Activated naive CD8-positive, alpha-beta T cell treated with anti-CD3 and anti-CD28 coated beads, Interleukin-2, amount 50 U/mL, for 16 hours (primary cell): ENCODE results near the gene ARHGEF28.

ENCODE experiments used
- DNase-seq: peaks from one replicate; pipeline ENCODE4 v3.0.0-alpha.2; 2020; ENCODE audit warnings: low read depth, low spot score

The ARHGEF28 gene

DNA sequence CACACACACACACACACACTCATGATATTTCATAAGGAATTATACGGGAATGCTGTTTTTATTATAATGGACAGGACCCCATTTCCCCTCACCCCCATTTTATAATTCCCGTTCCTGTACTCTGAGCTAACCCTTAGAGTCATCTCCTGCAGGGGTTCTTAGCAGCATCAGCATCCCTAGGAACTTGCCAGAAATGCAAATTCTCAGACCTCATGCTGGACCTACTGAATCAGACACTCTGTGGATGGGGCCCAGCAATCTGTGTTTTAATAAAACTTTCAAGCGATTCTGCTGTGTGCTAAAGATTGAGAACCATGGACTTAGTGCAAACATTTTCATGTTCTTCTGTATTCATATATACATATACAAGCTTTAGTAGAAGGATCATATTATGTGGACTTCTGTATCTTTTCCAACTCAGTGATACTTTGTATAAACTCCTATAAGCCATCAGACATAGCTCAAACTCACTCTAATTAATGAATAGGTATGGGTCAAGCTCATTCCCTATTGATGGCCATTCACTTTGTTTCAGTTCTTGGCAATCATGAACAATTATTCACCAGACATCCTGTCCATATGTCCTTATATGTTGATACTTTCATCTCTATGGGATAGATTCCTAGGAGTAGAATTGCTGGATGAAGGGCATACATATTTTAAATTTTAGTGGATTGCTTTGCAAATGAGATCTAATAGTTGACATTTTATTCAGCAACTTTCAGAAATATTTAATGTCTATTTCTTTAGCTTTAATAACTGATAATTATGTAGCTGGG, 65.5 kb downstream of the ARHGEF28 start:
- DNase-seq: no peak

DNA sequence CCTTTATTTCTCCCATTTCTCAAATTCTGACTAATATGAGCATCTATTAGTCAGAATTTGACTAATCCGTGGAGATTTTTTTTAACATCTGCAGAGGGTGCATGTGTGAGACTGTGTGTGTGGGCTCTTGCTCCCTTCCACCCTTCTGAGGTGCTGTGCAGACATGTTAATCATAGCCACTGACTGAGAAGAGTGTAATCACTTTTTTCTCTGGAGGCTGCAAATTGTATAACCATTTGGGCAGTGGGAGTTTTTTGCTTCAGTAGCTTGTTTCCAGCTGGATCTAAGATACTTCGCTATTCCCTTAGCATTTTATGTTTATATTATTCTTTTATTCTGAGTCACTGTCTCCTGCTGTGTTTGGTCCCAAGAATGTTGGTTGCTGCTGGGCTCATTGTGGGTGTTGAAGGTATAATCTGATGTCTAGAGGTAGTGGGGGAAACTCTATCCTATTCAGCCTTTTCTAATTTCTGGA, 66.2 kb downstream of the ARHGEF28 start:
- DNase-seq: no peak

DNA sequence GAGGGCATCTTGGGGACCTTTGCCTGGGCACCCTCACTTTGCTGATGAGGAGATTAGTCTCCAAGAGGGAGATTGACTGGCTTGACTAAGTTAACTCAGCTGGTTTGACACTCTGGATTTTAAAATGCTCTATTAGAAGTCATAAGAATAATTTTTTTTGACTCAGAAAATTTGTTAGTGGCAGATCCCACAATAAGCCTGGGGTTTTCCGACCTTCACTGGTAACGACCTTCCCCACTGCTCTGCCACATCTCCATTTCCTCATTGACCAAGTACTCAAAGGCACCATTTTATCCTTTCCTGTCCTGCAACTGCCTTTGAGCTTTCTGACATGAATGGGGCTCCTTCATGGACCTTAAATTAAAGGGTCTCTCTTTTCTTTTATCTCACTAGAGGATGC, 67.0 kb downstream of the ARHGEF28 start:
- no peak for DNase-seq

DNA sequence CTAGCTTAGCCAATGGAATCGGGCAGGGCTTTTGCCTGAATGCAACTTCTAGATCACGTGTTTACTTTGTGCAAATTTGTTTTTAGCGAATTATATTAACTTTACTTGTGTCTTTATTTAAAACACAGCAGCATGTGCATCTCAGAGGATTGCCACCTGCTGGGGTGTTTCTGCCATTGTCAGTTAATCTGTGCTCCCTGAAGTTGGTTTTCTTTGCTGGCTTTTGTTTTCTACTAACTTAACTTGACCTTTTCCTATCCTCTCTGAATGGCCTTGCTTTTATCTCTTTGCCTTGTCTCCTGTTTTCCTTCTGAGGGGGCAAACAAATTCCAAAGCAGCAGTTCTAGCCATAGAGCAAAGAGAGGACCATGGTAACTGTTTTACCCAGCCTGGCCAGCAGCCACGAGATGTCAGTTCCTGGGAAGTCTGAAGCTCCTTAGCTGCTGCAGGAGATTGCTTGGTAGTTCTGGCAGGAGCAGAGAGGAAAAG, 67.6 kb downstream of the ARHGEF28 start:
- DNase-seq: no peak

DNA sequence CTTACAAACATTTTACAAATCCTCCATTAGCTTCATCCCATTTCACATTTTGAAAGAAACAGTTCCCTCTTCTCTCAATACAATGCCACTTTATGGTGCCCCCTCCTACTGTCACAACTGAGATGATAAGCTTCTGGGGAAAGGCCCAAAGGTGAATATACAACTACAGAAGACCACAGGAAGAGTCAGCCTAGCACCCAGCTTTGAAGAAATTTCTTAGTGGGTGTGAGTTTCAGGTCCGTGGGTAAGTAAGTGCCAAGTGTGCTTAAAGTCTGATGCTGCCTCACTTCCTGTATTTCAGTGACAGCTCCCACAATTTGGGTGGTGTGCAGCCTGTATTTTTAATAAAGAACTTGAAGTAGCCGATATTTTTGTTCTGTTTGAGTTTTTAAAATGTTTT, 68.1 kb downstream of the ARHGEF28 start:
- DNase-seq: no peak

DNA sequence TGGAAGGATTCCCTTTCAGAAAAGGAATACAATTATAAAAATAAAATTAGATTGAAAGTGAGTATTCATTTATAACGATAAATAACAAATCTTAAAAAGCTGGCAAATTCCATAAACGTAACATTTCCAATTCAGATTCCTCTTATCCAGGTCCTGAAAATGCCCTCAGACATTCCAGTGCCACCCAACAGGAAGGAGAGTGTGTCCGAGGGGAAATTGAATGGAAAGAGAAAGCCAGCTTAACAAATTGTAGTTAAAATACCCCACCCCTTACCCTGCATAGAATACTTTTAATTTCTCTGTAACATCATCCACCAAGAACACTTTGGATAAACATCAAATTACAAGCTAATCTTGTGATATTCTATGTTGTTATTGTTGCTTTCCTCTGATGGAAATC, 72.0 kb downstream of the ARHGEF28 start:
- no peak for DNase-seq

DNA sequence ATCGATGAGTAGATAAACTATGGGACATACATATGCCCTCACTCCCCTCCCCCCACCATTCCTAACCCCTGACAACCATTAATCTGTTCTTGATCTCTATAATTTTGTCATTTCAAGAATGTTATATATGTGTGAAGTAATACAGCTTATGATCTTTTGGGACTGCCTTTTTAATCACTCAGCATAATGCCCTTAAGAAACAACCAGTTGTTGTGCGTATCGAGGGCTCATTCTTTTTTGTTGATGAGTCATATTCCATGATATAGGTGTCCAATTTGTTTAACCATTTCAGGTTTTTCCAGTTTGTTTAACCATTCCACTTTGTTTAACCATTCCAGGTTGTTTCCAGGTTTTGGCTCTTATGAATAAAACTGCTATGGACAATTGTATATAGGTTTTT, 75.6 kb downstream of the ARHGEF28 start:
- no peak for DNase-seq

DNA sequence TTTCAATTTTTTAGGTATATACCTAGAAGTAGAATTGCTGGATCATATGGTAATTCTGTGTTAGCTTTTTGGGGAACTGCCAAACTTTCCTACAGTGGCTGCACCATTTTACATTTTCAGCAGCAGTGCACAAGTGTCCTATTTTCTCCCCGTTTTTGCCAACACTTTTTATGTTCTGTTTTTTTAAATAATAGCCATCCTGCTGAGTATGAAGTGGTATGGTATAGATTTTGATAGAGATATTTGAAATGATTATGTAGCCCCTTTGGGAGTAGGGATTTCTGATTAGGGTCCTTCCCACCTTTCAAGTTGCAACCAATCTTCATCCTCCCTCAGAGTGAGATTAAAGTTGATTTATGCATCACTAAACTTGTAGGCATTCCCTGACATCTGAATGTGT, 76.5 kb downstream of the ARHGEF28 start:
- no peak for DNase-seq

DNA sequence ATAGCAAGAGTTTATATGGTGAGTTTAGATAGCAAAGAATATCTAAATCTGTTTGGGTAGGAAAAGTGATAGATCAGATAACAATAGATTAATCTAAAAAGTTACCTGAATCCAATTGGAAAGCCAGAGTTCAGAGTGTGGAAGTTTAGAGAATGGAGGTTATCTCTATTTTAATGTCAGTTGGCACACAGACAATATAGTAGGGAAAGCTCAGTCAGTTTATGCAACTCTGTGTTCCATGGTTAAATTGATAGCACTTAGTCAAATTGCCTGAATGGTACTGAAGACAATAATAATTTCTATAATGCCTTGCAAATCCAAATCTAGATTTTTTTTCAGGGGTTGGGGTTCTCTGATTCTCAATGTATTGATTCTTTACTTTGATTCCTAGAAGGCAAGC, 77.0 kb downstream of the ARHGEF28 start:
- no peak for DNase-seq

DNA sequence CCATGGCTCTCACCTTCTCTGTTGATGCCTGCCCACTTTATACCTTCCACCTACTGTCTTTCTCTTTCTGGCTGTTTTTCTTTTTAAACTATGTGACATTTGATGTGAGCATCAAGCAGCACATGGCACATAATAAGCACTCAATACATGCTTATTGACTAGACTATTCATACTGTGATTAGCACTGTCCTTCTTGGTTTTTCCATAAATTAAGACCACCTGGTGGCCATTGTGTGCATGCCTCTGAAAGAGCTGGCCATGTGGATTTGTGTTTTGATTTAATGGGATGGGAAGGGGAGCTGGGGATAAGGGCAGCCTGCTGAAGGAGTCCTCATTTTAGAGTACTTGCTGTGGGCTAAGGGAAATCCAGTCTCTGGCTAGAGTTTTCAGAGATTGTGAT, 79.4 kb downstream of the ARHGEF28 start:
- DNase-seq: no peak

DNA sequence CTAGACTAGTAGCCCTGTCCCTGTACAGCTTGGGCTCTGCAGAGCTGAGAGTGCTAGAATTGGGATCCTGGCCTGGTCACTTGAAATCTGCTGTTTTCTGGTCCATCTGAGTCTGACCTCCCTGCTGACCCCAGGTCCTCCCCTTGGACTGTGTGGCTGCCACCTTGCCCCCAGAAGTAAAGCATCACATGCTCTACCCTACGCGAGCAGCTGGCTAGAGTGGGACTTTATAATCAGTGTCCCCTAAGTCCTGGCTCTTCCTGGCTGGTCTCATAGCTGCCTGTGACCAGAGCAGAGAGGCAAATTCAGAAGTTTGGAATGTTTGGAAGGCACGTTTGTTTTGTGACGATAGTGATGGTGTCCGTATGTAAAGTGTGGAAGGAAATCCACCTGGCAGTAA, 81.0 kb downstream of the ARHGEF28 start:
- DNase-seq: no peak

DNA sequence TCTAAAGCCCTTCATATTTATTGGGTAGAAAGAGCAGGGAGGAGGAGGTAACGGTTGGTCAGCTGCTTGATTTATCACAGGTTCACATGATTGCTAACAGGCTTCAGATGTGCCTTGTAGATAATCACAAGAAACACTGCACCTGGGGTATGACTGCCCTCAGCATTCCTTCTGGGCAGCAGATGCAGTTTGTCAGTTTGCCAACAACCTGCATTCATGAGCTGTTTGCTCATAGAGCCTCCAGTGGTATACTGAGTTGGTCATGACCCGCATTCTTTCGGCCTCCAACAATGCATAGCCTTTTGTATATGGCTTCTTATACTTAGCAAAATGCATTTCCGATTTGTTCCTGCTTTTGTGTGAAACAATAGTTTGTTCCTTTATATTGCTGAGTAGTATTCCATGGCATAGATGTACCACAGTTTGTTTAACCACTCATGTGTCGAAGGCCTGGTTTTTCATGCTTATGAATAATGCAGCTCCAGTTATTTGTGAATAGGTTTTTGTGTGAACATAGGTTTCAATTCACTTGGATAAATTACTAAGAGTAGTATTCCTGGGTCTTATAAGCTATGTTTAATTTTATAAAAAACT, 83.6 kb downstream of the ARHGEF28 start:
- DNase-seq: no peak

DNA sequence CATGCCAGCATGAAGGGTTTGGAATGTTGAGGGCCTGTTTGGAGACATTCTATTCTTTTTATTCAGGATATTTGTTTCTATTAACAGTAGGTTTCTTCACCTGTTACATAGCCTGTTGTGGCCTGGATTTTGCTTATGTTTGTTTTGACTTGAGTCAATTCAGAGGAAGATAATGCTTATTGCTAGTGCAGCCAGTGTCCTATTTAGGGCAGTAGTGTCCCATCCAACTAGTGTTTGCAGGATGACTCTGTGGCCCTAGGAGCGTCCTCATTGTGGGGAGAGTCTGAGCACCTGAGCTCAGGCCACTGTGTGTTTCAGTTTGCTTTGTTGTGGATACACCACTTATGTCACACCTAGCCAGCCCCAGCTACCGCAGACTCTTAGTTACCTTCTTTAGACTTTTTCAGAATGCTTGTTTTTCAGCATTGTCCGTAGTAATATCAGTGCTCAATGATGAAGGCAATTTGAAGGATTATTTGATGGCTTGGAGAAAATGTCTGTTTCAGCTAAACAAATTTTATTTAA, 90.3 kb downstream of the ARHGEF28 start:
- DNase-seq: no peak

DNA sequence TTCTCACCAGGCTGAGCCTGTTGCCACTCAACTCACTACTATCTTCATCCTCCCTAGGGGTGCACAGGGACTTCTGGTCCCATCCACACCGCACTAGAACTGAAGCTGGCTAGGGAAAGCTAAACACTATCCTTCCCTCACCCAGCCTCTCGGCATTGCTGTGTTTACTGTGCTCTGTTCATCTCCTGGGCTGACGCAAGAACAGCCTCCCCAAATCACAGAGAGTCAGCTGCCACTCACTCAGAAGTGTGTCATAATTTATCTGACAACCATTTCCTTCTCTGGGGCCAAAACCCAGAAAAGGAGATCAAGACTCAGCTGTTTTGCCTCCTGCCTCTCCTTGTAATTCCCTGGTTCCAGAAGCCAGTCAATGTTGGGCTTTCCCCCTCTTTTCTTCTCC, 92.8 kb downstream of the ARHGEF28 start:
- DNase-seq: no peak

DNA sequence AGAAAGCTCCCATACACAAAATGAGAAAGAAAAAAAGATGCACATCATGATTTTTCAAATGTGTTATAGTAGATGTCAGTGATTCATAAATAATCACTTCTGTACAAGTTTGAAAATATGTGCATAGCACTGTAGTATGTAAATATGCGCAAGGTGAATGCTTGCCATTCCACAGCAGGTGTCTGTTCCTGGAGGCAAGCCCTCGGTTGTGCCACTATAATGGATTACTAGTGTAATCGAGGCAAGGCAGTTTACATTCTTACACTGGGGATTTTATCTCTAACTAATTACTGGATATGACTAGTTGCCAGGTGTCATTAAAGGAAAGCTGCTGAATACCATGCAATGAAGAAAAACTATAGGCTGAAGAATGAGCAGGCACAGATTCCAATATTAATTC, 93.6 kb downstream of the ARHGEF28 start:
- DNase-seq: no peak

DNA sequence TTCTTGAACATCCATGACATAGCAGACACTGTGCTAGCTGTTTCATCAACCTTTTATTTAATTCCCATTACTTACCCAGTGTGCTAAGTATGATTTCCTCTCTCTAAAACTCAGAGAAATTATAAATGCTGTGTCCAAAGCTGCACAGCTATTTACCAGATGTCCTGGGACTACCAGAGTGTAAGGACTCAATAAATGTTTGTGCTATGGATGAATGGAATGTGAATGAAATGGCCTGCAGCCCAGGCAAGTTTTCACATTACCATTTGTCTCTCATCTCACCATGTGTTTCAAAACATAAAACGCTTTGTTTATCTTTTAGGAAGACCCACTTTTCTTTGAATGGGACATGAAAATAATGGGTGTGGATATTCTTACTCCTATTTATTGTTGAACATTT, 96.2 kb downstream of the ARHGEF28 start:
- no peak for DNase-seq

DNA sequence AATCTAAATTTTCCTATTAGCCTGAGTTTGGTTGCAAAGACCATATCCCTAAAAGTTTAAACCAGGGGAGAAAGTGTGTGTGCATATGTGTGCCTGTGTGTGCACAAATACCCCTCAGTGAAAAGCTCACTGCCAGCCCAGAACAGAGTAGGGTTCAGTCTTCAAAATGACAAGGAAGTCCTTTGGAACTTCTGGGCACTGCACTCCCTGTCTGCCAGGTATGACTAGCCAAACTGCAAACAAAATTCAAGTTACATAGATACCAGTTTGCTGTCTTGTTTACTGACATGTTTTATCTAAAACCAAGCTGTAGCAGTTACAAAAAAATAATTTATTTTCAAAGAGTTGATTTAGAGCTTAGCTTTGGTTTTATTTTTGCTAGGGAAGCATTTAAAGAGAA, 100.1 kb downstream of the ARHGEF28 start:
- no peak for DNase-seq

DNA sequence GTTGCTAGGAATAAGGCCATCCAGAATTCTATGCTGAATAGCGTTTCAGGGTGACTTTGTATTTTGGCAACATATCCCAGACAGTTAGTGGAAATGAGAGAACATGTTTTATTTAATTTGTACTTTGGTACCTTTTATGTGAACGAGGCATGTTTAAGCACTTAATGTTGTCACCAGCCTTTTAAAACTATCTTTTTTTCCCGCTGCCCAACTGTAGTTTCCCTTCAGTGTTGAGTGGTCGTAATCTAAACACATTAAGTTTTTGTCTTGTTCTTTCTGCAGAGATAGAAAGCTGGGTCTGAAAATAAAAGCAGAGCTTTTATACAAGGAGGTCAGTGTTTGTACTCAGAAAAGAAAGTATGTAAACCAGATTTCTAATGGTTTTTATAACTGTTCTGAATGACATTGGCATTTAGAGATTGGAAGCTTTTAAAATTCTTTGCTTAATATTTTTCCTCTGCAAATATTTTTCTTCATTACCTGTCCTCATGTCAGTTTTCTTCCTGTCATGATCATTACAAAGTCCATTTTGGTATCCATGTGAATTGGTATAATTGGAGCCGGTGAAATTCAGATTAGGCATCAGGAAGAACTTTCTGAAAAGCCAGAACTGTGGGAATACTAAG, 100.7 kb downstream of the ARHGEF28 start:
- DNase-seq: no peak

DNA sequence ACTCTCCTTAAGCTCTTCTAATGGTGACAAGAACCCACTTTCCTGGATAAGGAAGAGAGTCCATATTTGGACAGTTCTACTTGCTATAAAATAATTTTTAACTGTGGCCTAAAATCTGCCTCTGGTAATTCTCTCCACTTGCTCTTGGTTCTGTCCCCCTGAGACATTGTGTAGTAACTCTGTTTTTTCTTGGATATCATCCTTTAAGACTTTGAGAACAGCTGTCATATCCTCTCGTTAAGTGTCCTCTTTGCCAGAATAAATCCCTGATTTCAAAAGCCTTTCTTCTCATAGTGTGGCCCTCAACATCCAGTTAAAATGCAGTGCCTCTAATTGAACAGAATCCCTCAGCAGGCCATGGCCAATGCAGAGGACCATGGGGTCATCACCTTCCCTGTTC, 101.5 kb downstream of the ARHGEF28 start:
- no peak for DNase-seq

DNA sequence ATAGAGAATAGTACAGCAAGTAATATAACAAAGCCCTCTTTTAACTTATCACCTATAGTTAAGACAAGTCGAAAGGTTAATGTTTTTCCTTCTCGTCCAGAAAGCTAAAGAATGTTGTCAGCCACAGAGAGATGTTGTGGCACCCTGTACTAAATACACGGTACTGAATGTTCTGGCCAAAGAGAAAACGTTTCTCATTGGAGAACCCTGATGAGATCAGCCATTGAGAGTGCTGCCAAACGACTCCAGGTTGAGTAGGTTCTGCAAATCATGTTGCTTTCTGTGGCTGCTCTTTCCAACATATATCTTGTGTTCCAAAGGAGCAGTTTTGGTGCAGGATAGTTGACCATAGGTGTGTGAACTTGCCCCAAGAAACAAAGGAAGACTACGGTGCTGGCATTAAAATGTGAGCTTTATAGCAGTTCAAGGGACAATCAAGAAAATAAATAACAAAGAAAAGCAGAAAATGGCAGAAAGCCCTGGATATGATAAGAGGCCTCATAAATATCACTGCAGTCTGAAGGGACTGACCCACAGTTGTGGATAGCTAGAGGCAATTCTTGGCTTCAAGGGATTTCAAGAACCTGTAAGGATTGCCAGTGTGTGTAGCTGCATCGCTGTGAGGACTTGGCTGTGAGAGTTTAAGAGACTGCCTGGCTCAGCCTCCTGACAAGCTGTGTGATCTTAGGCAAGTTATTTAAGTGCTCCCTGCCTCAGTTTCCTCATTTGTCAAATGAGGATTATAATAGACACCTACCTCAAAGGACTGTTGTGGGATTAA, 102.7 kb downstream of the ARHGEF28 start:
- no peak for DNase-seq

DNA sequence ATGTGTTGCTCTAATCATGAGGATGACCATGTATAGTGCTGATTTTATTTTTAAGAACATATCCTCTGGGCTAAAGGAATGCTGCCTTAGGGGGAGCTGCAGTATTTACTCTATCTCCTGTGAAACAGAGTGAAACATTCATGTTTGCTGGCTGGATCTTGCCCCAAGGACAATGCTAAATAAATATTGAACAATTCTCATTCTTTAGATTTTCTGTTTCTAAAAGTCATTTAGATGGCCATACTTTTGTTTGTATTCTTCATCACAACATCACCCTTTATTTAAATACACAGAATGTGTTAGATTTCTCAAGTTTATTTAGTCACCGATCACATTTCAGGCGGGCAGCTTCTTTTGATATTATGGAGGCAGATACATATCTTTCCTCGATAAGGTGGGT, 103.3 kb downstream of the ARHGEF28 start:
- DNase-seq: no peak

DNA sequence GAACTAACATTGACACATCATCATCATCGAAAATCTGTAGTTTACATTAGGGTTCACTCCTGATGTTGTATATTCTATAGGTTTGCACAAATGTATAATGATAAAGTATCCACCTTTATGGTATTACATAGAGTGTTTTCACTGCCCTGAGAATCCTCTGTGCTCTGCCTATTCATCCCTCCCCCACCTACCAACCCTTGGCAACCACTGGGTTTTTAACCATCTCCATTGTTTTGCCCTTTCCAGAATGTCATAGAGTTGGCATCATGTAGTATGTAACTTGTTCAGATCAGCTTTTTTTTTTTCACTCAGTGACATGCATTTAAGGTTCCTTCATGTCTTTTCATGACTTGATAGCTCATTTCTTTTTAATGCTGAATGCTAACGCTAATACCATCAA, 106.0 kb downstream of the ARHGEF28 start:
- no peak for DNase-seq
